Adrenal gland (tissue), 12 donors: ENCODE results near the gene ARPC2. TPM values are rescaled to one million over a fixed set of nuclear protein-coding genes. Genes with fewer than 3 reads are reported as not detected.

Source experiments
- DNase-seq, 7 donors: peaks; one replicate each; pipeline ENCODE4 v3.0.0-alpha.2; 2019 to 2020
- H3K27ac ChIP-seq, 5 donors: fragments of 200-600 bp; sonication (generic) in 4 of 5; 1 replicate in 3 of 5; 2 replicates in 2 of 5; pipeline versions ENCODE4 v1.5.1 to v1.8.0; 2016 to 2020; ENCODE audit warnings: mild to moderate bottlenecking in 1 of 5
- H3K27me3 ChIP-seq: fragments of 200-600 bp; 2 replicates; pipeline ENCODE4 v1.8.0; 2021
- H3K36me3 ChIP-seq, 2 donors: fragments of 200-600 bp; replicated peaks in 1 of 2; 1 replicate in 1 of 2; 2 replicates in 1 of 2; pipeline versions ENCODE4 v1.5.1 to v1.8.0; 2018 to 2022
- H3K4me1 ChIP-seq, 2 donors: fragments of 200-600 bp; replicated peaks in 1 of 2; 1 replicate in 1 of 2; 2 replicates in 1 of 2; pipeline versions ENCODE4 v1.5.1 to v1.8.0; 2018 to 2021
- H3K4me3 ChIP-seq, 4 donors: fragments of 200-600 bp; sonication (generic) in 3 of 4; one replicate each; pipeline ENCODE4 v1.5.1; 2016 to 2018
- H3K9me3 ChIP-seq, 3 donors: fragments of 200-600 bp; sonication (generic) in 1 of 3; replicated peaks in 1 of 3; 1 replicate in 2 of 3; 2 replicates in 1 of 3; pipeline versions ENCODE4 v1.5.1 to v1.8.0; 2016 to 2021
- CTCF ChIP-seq, 6 experiments: fragments of 450-650 bp in 4 of 6; fragments of 200-600 bp in 2 of 6; sonication (generic) in 1 of 6; IDR thresholded peaks; 1 replicate in 5 of 6; 2 replicates in 1 of 6; pipeline versions ENCODE4 v1.5.1 to v1.8.0; 2016 to 2021; ENCODE audit warnings: antibody characterized with exemption in 6 of 6, mild to moderate bottlenecking in 2 of 6, moderate library complexity in 1 of 6
- POLR2A ChIP-seq, 2 donors: fragments of 450-650 bp; IDR thresholded peaks; one replicate each; pipeline ENCODE4 v1.6.1; 2017; ENCODE audit warnings: antibody characterized with exemption in 2 of 2, mild to moderate bottlenecking in 2 of 2, moderate library complexity in 1 of 2
- WGBS, 4 donors: extraction: QIAGEN DNeasy Blood & Tissue Kit in 2 of 4; methylation state at CpG; one replicate each; pipeline versions ENCODE4 v1.1.5 to v1.1.7; 2013 to 2017; 5-methylcytosine and 5-hydroxymethylcytosine counted together
- intact Hi-C, 2 donors: fragments of 100-400 bp; cut with DNase I; formaldehyde crosslinking; loops; one replicate each; pipeline versions ENCODE4 v1.14.1 to v1.15.0; 2022 to 2023
- polyA plus RNA-seq, 3 donors: library from polyadenylated mRNA; stranded (reverse); fragments of 200-250 nt in 2 of 3; fragments of 350-450 nt in 1 of 3; fragmentation: Illumina TruSeq in 1 of 3; extraction: RNeasy Lipid Tissue Mini Kit (QIAGEN cat#74804) in 1 of 3; gene quantifications; one replicate each; pipeline ENCODE4 v1.2.3, GENCODE V29; 2013 to 2014
- total RNA-seq, 9 donors: library from RNA; depleted of rRNA in 4 of 9; stranded (reverse); fragments of >200 nt in 4 of 9; fragments of 120-200 nt in 1 of 9; fragmentation: NEBNext Ultra II Directional in 1 of 9; extraction: Animal tissue kit (Norgen Biotek cat#: 25700) in 1 of 9; gene quantifications; one replicate each; pipeline versions ENCODE4 v1.1.0 to v1.2.4, GENCODE V29; 2013 to 2023
- donor health status: healthy with polysubstance abuse.
- donor health status: Bipolar disorder and iron deficiency.
- donor health status: DM: yes; HTN: yes; CAD: no.
- donor health status: DM: no; HTN: no; CAD: no.
- donor health status: DM: no; HTN: no; CAD: no.
- donor health status: DM: yes; HTN: yes; CAD: no.

ARPC2 gene
- total and polyA plus RNA-seq, 12 donors: 93.5 to 284 (median 180) TPM

GRCh38 chr2:218179782-218180181 lies 37.2 kb upstream of the ARPC2 start:
- no peaks in the 10 kb centered on the region for H3K9me3 ChIP-seq
- no peaks in the 10 kb centered on the region for H3K4me1 ChIP-seq
- WGBS, 4 donors: 90 to 97% (median 93%) methylated on average over 4 of the region's 4 CpGs
- H3K4me3 ChIP-seq: no peak overlapping the region
- TF ChIP-seq POLR2A (IDR thresholded peaks at IDR 0.05) (no peak), CTCF (IDR thresholded peaks at IDR 0.05) (no peak)
- H3K27ac ChIP-seq: no peak overlapping the region
- H3K36me3 ChIP-seq: no peaks in the 10 kb centered on the region
- no peak for DNase-seq
- intact Hi-C loops: no loop called here
- no peaks in the 10 kb centered on the region for H3K27me3 ChIP-seq

GRCh38 chr2:218180467-218181114 lies 36.4 kb upstream of the ARPC2 start:
- Histone ChIP-seq H3K4me3 (no peak overlapping the region), H3K27me3 (no peaks in the 10 kb centered on the region), H3K27ac (no peak overlapping the region), H3K4me1 (no peaks in the 10 kb centered on the region), H3K9me3 (no peaks in the 10 kb centered on the region), H3K36me3 (no peaks in the 10 kb centered on the region)
- 63 to 69% (median 66%) methylated on average over 9 of the region's 9 CpGs for WGBS, 4 donors
- TF ChIP-seq POLR2A (IDR thresholded peaks at IDR 0.05) (no peak), CTCF (IDR thresholded peaks at IDR 0.05) (no peak)
- DNase-seq: no peak
- intact Hi-C loops: no loop called here

GRCh38 chr2:218184331-218184730 lies 32.7 kb upstream of the ARPC2 start:
- no peak overlapping the region for H3K4me3 ChIP-seq
- 75 to 87% (median 82%) methylated on average over 1 of the region's 1 CpG for WGBS, 4 donors
- intact Hi-C loops: no loop called here

GRCh38 chr2:218186355-218186766 lies 30.6 kb upstream of the ARPC2 start:
- TF ChIP-seq POLR2A (IDR thresholded peaks at IDR 0.05): no peak
- TF ChIP-seq CTCF (IDR thresholded peaks at IDR 0.05): peak; percentile 78 to 83 (median 82)
- H3K36me3 ChIP-seq: no peaks in the 10 kb centered on the region
- no peaks in the 10 kb centered on the region for H3K4me1 ChIP-seq
- H3K27ac ChIP-seq: no peak overlapping the region
- no peaks in the 10 kb centered on the region for H3K9me3 ChIP-seq
- no peaks in the 10 kb centered on the region for H3K27me3 ChIP-seq
- peak; percentile 56 to 86 (median 68) for DNase-seq
- intact Hi-C loops: loop anchor here (5.0 kb wide), 2 partner anchors 71 to 76 kb away; partner anchors contain the start of gene GPBAR1 (in 1 of the 2)
- H3K4me3 ChIP-seq: no peak overlapping the region
- 28 to 37% (median 33%) methylated on average over 8 of the region's 8 CpGs for WGBS, 4 donors

More at GRCh38 chr2:218184331-218184730, 32.7 kb upstream of the ARPC2 start:
- Histone ChIP-seq H3K36me3 (no peaks in the 10 kb centered on the region), H3K4me1 (no peaks in the 10 kb centered on the region), H3K27ac (no peak overlapping the region), H3K27me3 (no peaks in the 10 kb centered on the region), H3K9me3 (no peaks in the 10 kb centered on the region)
- no peak for DNase-seq
- no peak for TF ChIP-seq CTCF (IDR thresholded peaks at IDR 0.05)
- no peak for TF ChIP-seq POLR2A (IDR thresholded peaks at IDR 0.05)
